SK-N-SH (cell line): ENCODE data around the gene ANKRD2. TPM values are rescaled to one million over a fixed set of nuclear protein-coding genes. Genes with fewer than 3 reads are reported as not detected.

Experiments used
- CTCF ChIA-PET: fragments of 300-600, 350-600 bp; formaldehyde crosslinking; extraction: SDS; loops from one replicate; lab custom pipeline; 2021; lab: Yijun Ruan, JAX
- POLR2A ChIA-PET: fragments of 350-600 bp; sonication (Branson Sonifier 250); formaldehyde crosslinking; extraction: SDS; loops from one replicate; lab custom pipeline; 2020; ENCODE audit warnings: antibody characterized with exemption, inconsistent platforms; lab: Yijun Ruan, JAX
- DNase-seq: peaks from one replicate; pipeline ENCODE4 v3.0.0; 2012
- H2AFZ ChIP-seq: fragments of 200-600 bp; sonication (generic); 2 replicates; pipeline ENCODE4 v1.8.1; 2016; ENCODE audit warnings: antibody characterized with exemption, mild to moderate bottlenecking, low read depth
- H3F3A ChIP-seq: fragments of 200-600 bp; sonication (generic); replicated peaks from 2 replicates; pipeline ENCODE3; 2016; ENCODE audit warnings: antibody characterized with exemption, mild to moderate bottlenecking; ENCODE audit not compliant: insufficient read depth
- H3K27ac ChIP-seq, 2 experiments: fragments of 200-500 bp in 1 of 2; fragments of 200-600 bp in 1 of 2; sonication (Bioruptor generic) in 1 of 2; sonication (generic), shearing (Covaris generic) in 1 of 2; 2 replicates each; pipeline versions ENCODE4 v1.5.1 to v1.6.1; 2014 to 2016; ENCODE audit warnings: low read depth in 2 of 2, inconsistent platforms in 1 of 2, low read length in 1 of 2, mild to moderate bottlenecking in 1 of 2, mixed read lengths in 1 of 2
- H3K27me3 ChIP-seq: fragments of 200-600 bp; sonication (generic), shearing (Covaris generic); 2 replicates; pipeline ENCODE4 v1.6.1; 2016; ENCODE audit warnings: mixed run types; ENCODE audit not compliant: insufficient read depth
- H3K36me3 ChIP-seq, 2 experiments: fragments of 200-500 bp in 1 of 2; fragments of 200-600 bp in 1 of 2; sonication (Bioruptor generic) in 1 of 2; sonication (generic) in 1 of 2; replicated peaks in 1 of 2; 2 replicates each; pipeline versions ENCODE3 to v1.5.1; 2014 to 2016; ENCODE audit warnings: low read length in 1 of 2, mild to moderate bottlenecking in 1 of 2; ENCODE audit not compliant: insufficient read depth in 2 of 2, control insufficient read depth in 1 of 2
- H3K4me1 ChIP-seq, 2 experiments: fragments of 200-500 bp in 1 of 2; fragments of 200-600 bp in 1 of 2; sonication (Bioruptor generic) in 1 of 2; sonication (generic), shearing (Covaris generic) in 1 of 2; 2 replicates each; pipeline versions ENCODE4 v1.5.1 to v1.6.1; 2014 to 2016; ENCODE audit warnings: low read depth in 1 of 2, low read length in 1 of 2, mixed run types in 1 of 2; ENCODE audit not compliant: insufficient read depth in 2 of 2, control insufficient read depth in 1 of 2
- H3K4me2 ChIP-seq: fragments of 200-600 bp; sonication (generic), shearing (Covaris generic); 2 replicates; pipeline ENCODE4 v1.6.1; 2017; ENCODE audit warnings: mixed run types
- H3K4me3 ChIP-seq, 2 experiments: fragments of 200-500 bp in 1 of 2; fragments of 200-600 bp in 1 of 2; sonication (Bioruptor generic) in 1 of 2; sonication (generic), shearing (Covaris generic) in 1 of 2; 2 replicates each; pipeline versions ENCODE4 v1.5.1 to v1.8.1; 2014 to 2016; ENCODE audit warnings: low read depth in 2 of 2, inconsistent platforms in 1 of 2, low read length in 1 of 2, mild to moderate bottlenecking in 1 of 2, mixed read lengths in 1 of 2, moderate library complexity in 1 of 2
- H3K79me2 ChIP-seq: fragments of 200-600 bp; sonication (generic); 2 replicates; pipeline ENCODE4 v1.8.1; 2017; ENCODE audit warnings: mild to moderate bottlenecking; ENCODE audit not compliant: insufficient read depth
- H3K9ac ChIP-seq: fragments of 200-600 bp; sonication (generic); 2 replicates; pipeline ENCODE4 v1.6.1; 2017; ENCODE audit warnings: mixed run types
- H3K9me2 ChIP-seq: fragments of 200-600 bp; sonication (generic); 2 replicates; pipeline ENCODE4 v1.6.1; 2017; ENCODE audit warnings: mixed run types
- H3K9me3 ChIP-seq: fragments of 200-600 bp; sonication (generic); 2 replicates; pipeline ENCODE4 v1.6.1; 2017; ENCODE audit warnings: mixed run types, mild to moderate bottlenecking, moderate library complexity
- H4K20me1 ChIP-seq: fragments of 200-600 bp; sonication (generic); 2 replicates; pipeline ENCODE4 v1.6.1; 2017; ENCODE audit warnings: mild to moderate bottlenecking, mixed run types; ENCODE audit not compliant: insufficient read depth
- CHD2 ChIP-seq: fragments of 150-350 bp; IDR thresholded peaks from 2 replicates; pipeline ENCODE4 v1.6.1; 2018; ENCODE audit warnings: low read length; ENCODE audit not compliant: partially characterized antibody
- CTCF ChIP-seq: fragments of 200-600 bp; sonication (generic); IDR thresholded peaks from 2 replicates; pipeline ENCODE4 v1.6.1; 2017; ENCODE audit warnings: antibody characterized with exemption, mild to moderate bottlenecking, moderate library complexity
- ELF1 ChIP-seq: IDR thresholded peaks from 2 replicates; pipeline ENCODE4 v1.4.0; 2012
- EP300 ChIP-seq, 2 experiments: IDR thresholded peaks; 2 replicates each; pipeline versions ENCODE4 v1.4.0 to v1.6.1; 2012; ENCODE audit warnings: borderline replicate concordance in 1 of 2, low read depth in 1 of 2, low read length in 1 of 2
- FOXJ3 ChIP-seq: sonication (generic); formaldehyde crosslinking; IDR thresholded peaks from 2 replicates; pipeline ENCODE4 v1.5.1; 2020; ENCODE audit warnings: mild to moderate bottlenecking, missing genetic modification reagents
- GABPA ChIP-seq: IDR thresholded peaks from 2 replicates; pipeline ENCODE4 v1.4.0; 2012; ENCODE audit warnings: low read depth, mild to moderate bottlenecking
- GATA2 ChIP-seq: sonication (generic); formaldehyde crosslinking; IDR thresholded peaks from 2 replicates; pipeline ENCODE4 v1.5.0; 2020; ENCODE audit warnings: mild to moderate bottlenecking, missing genetic modification reagents
- IRF3 ChIP-seq: fragments of 150-350 bp; IDR thresholded peaks from 2 replicates; pipeline ENCODE4 v1.6.1; 2016; ENCODE audit warnings: mild to moderate bottlenecking, low read depth, low read length
- MXI1 ChIP-seq: IDR thresholded peaks from 2 replicates; pipeline ENCODE4 v1.6.1; 2012; ENCODE audit warnings: mild to moderate bottlenecking, low read depth, low read length, improper control_type of control experiment
- NFIC ChIP-seq: IDR thresholded peaks from 2 replicates; pipeline ENCODE4 v1.4.0; 2012; ENCODE audit warnings: borderline replicate concordance
- NRF1 ChIP-seq: IDR thresholded peaks from 2 replicates; pipeline ENCODE4 v1.6.1; 2012; ENCODE audit warnings: low read depth, mild to moderate bottlenecking, low read length
- PBX3 ChIP-seq: IDR thresholded peaks from 2 replicates; pipeline ENCODE4; 2012
- POLR2AphosphoS5 ChIP-seq: IDR thresholded peaks from 2 replicates; pipeline ENCODE4 v1.6.1; 2012; ENCODE audit warnings: low read depth, low read length
- RCOR1 ChIP-seq: fragments of 150-350 bp; IDR thresholded peaks from 2 replicates; pipeline ENCODE4 v1.6.1; 2017; ENCODE audit warnings: antibody characterized with exemption, low read length
- SIN3A ChIP-seq: IDR thresholded peaks from 2 replicates; pipeline ENCODE4 v1.6.1; 2012; ENCODE audit warnings: low read depth, mild to moderate bottlenecking, low read length, moderate library complexity, borderline replicate concordance
- USF1 ChIP-seq: IDR thresholded peaks from 2 replicates; pipeline ENCODE4 v1.4.0; 2012; ENCODE audit warnings: low read depth, borderline replicate concordance
- ZBTB33 ChIP-seq: IDR thresholded peaks from 2 replicates; pipeline ENCODE4 v1.4.0; 2012; ENCODE audit warnings: low read depth, borderline replicate concordance
- WGBS: methylation state at CpG from one replicate; pipeline ENCODE4 v1.1.6; 2017; ENCODE audit warnings: low lambda C conversion rate; 5-methylcytosine and 5-hydroxymethylcytosine counted together
- polyA plus RNA-seq, 3 experiments: library from polyadenylated mRNA; depleted of rRNA; stranded (reverse); fragments of >200 nt; gene quantifications; 2 replicates each; pipeline ENCODE4 v1.2.3, GENCODE V29; 2012

The ANKRD2 gene
- polyA plus RNA-seq, 1 of the 3 experiments (the other 2 are of a cell fraction), result 0.72 TPM

GRCh38 chr10:97587183-97587582 lies 14.6 kb downstream of the ANKRD2 start:
- Histone ChIP-seq H4K20me1 (no peaks in the 10 kb centered on the region), H3K27me3 (no peaks in the 10 kb centered on the region), H3K36me3 (no peaks in the 10 kb centered on the region), H2AFZ (no peak overlapping the region), H3K9me2 (no peaks in the 10 kb centered on the region), H3K4me3 (no peak overlapping the region), H3F3A (no peaks in the 10 kb centered on the region), H3K79me2 (no peaks in the 10 kb centered on the region), H3K9me3 (no peaks in the 10 kb centered on the region), H3K9ac (no peak overlapping the region), H3K4me2 (no peak overlapping the region), H3K4me1 (peaks cover 0 to 21% of the 10 kb centered on the region in 2 experiments; a peak in 1 of 4 replicates), H3K27ac (no peak overlapping the region)
- ChIA-PET POLR2A (no interaction called here), CTCF (interaction anchor here (7.1 kb wide), 1 partner anchor 15 kb away, joined by 60 read pairs; the partner anchor contains the start of gene ANKRD2)
- TF ChIP-seq NRF1, result no peak
- TF ChIP-seq CHD2, result no peak
- TF ChIP-seq IRF3, result no peak
- TF ChIP-seq ELF1, result no peak
- TF ChIP-seq POLR2AphosphoS5, result no peak
- TF ChIP-seq FOXJ3 (CRISPR knock-in tag), result no peak
- DNase-seq, result no peak
- 76% methylated on average over 2 of the region's 2 CpGs for WGBS

GRCh38 chr10:97589479-97589878 lies 16.9 kb downstream of the ANKRD2 start, which contains the start of gene C10orf62:
Gene C10orf62 (plus strand): TSS chr10:97589721. CDS start chr10:97589898, 177 bp downstream.
- peak; percentile 12 for DNase-seq
- H3K4me2 ChIP-seq, result no peak within 1 kb of the TSS
- peaks cover 5 to 10% of the 10 kb centered on the region in 2 experiments; a peak in 2 of 4 replicates for H3K4me1 ChIP-seq
- H3K79me2 ChIP-seq, result no peaks in the 10 kb centered on the region
- H3F3A ChIP-seq, result peaks cover 7% of the 10 kb centered on the region
- no peak within 1 kb of the TSS for H3K27ac ChIP-seq
- no peak within 1 kb of the TSS for H3K9ac ChIP-seq
- no CpG with 5 or more reads among the region's 3 CpGs for WGBS
- no peak within 1 kb of the TSS for H2AFZ ChIP-seq
- H4K20me1 ChIP-seq, result no peaks in the 10 kb centered on the region
- no peaks in the 10 kb centered on the region for H3K9me2 ChIP-seq
- no peaks in the 10 kb centered on the region for H3K27me3 ChIP-seq
- ChIA-PET POLR2A (no interaction called here), CTCF (interaction anchor here (0.6 to 1.9 kb wide), 5 partner anchors 13 to 36 kb away, joined by 3 to 10 read pairs (median 3); partner anchors contain the start of gene ANKRD2)
- H3K4me3 ChIP-seq, result no peak within 1 kb of the TSS
- TF ChIP-seq GABPA, result no peak
- TF ChIP-seq ZBTB33, result no peak
- TF ChIP-seq RCOR1, result no peak
- TF ChIP-seq POLR2AphosphoS5, result no peak
- no peak for TF ChIP-seq USF1
- TF ChIP-seq NFIC, result no peak
- no peak for TF ChIP-seq MXI1
- TF ChIP-seq GATA2 (CRISPR knock-in tag), result no peak
- no peak for TF ChIP-seq SIN3A
- no peak for TF ChIP-seq EP300 (IDR thresholded peaks at IDR 0.05; ENCODE audit: borderline replicate concordance in 1 of 2, low read depth in 1 of 2, low read length in 1 of 2)
- TF ChIP-seq CTCF, result no peak
- TF ChIP-seq PBX3, result no peak
- no peaks in the 10 kb centered on the region for H3K9me3 ChIP-seq
- H3K36me3 ChIP-seq, result no peaks in the 10 kb centered on the region
